Natural killer cell (primary cell): ENCODE measurements around the gene JADE3. TPM values are rescaled to one million over a fixed set of nuclear protein-coding genes. Genes with fewer than 3 reads are reported as not detected.
"Not testable (repeated sequence)": the region's sequence is repeated elsewhere in the genome, so short reads cannot be mapped to it uniquely, and the experiment has no call there.

Source experiments
- ATAC-seq, 3 donors: fragments of 150-1000 bp in 2 of 3; fragments of 200-7000 bp in 1 of 3; cut with Tn5 transposase; 1 replicate in 1 of 3; 2 replicates in 2 of 3; pipeline ENCODE4 v1.10.0; 2021; ENCODE audit warnings: mild to moderate bottlenecking in 2 of 3, moderate library complexity in 2 of 3
- DNase-seq, 2 donors: peaks; one replicate each; pipeline versions ENCODE4 v3.0.0 to v3.0.0-alpha.2; 2013 to 2021; ENCODE audit warnings: mixed read lengths in 1 of 2
- H3K27ac ChIP-seq: one replicate; pipeline ENCODE4 v1.5.1; 2013; ENCODE audit warnings: mild to moderate bottlenecking, low read length
- H3K27me3 ChIP-seq: one replicate; pipeline ENCODE4 v1.6.1; 2013; ENCODE audit warnings: low read length; ENCODE audit not compliant: control insufficient read depth, insufficient read depth
- H3K36me3 ChIP-seq: one replicate; pipeline ENCODE4 v1.6.1; 2013; ENCODE audit warnings: low read length; ENCODE audit not compliant: control insufficient read depth, insufficient read depth
- H3K4me1 ChIP-seq: one replicate; pipeline ENCODE4 v1.6.1; 2013; ENCODE audit warnings: low read length; ENCODE audit not compliant: control insufficient read depth, insufficient read depth
- H3K4me3 ChIP-seq: one replicate; pipeline ENCODE4 v1.5.1; 2013; ENCODE audit warnings: low read length
- H3K9me3 ChIP-seq: one replicate; pipeline ENCODE4 v1.6.1; 2013; ENCODE audit warnings: low read length; ENCODE audit not compliant: control insufficient read depth, insufficient read depth
- H3K27ac Mint-ChIP-seq, 2 donors: one replicate each; pipeline ENCODE4 v1.8.0; 2022; ENCODE audit warnings: mild to moderate bottlenecking in 2 of 2, mixed read lengths in 2 of 2, moderate library complexity in 1 of 2
- H3K27me3 Mint-ChIP-seq, 2 donors: one replicate each; pipeline ENCODE4 v1.8.0; 2022; ENCODE audit warnings: low read depth in 2 of 2, mixed read lengths in 2 of 2
- H3K36me3 Mint-ChIP-seq: one replicate; pipeline ENCODE4 v1.8.0; 2022; ENCODE audit warnings: mixed read lengths
- H3K4me1 Mint-ChIP-seq, 2 donors: one replicate each; pipeline ENCODE4 v1.8.0; 2022; ENCODE audit warnings: mixed read lengths in 2 of 2
- H3K4me3 Mint-ChIP-seq: one replicate; pipeline ENCODE4 v1.8.0; 2022; ENCODE audit warnings: mild to moderate bottlenecking, moderate library complexity, mixed read lengths
- H3K9me3 Mint-ChIP-seq, 2 donors: one replicate each; pipeline ENCODE4 v1.8.0; 2022; ENCODE audit warnings: mixed read lengths in 2 of 2
- WGBS: methylation state at CpG from one replicate; pipeline ENCODE4 v1.1.7; 2013; ENCODE audit warnings: missing lambda C conversion rate; ENCODE audit not compliant: insufficient coverage; 5-methylcytosine and 5-hydroxymethylcytosine counted together
- intact Hi-C: fragments of 100-400 bp; cut with micrococcal nuclease; formaldehyde crosslinking; loops from one replicate; pipeline ENCODE4 v1.14.2; 2022
- total RNA-seq, 4 donors: library from RNA; stranded (reverse); fragments of 120-200 nt in 1 of 4; gene quantifications; one replicate each; pipeline versions ENCODE4 v1.2.3 to v1.2.4, GENCODE V29; 2013 to 2022
- TF ChIP-seq, protein P1 (sequence below): fragments of 200-600 bp; IDR thresholded peaks from one replicate; pipeline ENCODE4 v1.8.0; 2022; ENCODE audit warnings: antibody characterized with exemption

The JADE3 gene
- total RNA-seq, 3 donors from 2014 or later (not counting 1 experiment from before 2014, with no cell fraction given): 0.16 to 0.54 (median 0.43) TPM

DNA sequence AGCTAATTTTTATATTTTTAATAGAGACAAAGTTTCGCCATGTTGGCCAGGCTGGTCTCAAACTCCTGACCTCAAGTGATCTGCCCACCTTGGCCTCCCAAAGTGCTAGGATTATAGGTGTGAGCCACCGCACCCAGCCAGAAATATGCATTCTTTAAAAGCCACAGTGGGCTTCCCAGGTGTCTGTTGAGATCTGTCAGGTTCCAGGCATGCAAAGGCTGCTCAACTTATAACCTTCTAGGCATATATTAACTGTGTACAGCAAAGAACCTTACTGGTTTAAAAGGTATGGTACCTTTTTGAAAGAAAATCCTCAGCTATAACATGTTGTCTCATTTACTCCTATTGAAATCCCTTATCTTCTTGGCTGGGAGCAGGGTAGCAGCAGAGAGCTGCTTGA, 42.5 kb downstream of the JADE3 start:
- Histone ChIP-seq H3K27ac (no peak overlapping the region), H3K4me3 (no peak overlapping the region), H3K27me3 (no peaks in the 10 kb centered on the region), H3K4me1 (no peaks in the 10 kb centered on the region), H3K9me3 (no peaks in the 10 kb centered on the region), H3K36me3 (no peaks in the 10 kb centered on the region)
- H3K4me3 Mint-ChIP-seq: no peak overlapping the region
- H3K9me3 Mint-ChIP-seq: no peaks in the 10 kb centered on the region
- DNase-seq: no peak
- peaks cover 0 to 11% of the 10 kb centered on the region in 2 donors for H3K27me3 Mint-ChIP-seq
- WGBS: 100% methylated on average over 1 of the region's 2 CpGs
- ATAC-seq: no peak
- TF ChIP-seq, protein P1, sequence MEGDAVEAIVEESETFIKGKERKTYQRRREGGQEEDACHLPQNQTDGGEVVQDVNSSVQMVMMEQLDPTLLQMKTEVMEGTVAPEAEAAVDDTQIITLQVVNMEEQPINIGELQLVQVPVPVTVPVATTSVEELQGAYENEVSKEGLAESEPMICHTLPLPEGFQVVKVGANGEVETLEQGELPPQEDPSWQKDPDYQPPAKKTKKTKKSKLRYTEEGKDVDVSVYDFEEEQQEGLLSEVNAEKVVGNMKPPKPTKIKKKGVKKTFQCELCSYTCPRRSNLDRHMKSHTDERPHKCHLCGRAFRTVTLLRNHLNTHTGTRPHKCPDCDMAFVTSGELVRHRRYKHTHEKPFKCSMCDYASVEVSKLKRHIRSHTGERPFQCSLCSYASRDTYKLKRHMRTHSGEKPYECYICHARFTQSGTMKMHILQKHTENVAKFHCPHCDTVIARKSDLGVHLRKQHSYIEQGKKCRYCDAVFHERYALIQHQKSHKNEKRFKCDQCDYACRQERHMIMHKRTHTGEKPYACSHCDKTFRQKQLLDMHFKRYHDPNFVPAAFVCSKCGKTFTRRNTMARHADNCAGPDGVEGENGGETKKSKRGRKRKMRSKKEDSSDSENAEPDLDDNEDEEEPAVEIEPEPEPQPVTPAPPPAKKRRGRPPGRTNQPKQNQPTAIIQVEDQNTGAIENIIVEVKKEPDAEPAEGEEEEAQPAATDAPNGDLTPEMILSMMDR: no peak
- H3K4me1 Mint-ChIP-seq: no peaks in the 10 kb centered on the region
- no peaks in the 10 kb centered on the region for H3K36me3 Mint-ChIP-seq
- intact Hi-C loops: no loop called here
- no peak overlapping the region for H3K27ac Mint-ChIP-seq

DNA sequence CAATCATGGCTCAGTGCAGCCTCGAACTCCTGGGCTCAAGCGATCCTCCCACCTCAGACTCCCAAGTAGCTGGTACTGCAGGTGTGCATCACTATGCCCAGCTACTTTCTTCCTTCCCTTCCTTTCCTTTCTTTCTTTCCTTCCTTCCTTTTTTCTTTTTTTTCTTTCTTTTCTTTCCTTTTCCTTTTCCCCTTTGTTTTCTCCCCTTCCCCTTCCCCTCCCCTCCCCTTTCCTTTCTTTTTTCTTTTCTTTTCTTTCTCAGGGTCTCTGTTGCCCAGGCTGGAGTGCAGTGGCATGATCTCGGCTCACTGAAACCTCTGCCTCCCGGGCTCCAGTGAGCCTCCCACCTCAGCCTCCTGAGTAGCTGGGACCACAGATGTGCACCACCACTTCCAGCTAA, 44.4 kb downstream of the JADE3 start:
- H3K9me3 Mint-ChIP-seq, H3K9me3 ChIP-seq, H3K4me1 Mint-ChIP-seq, H3K4me3 ChIP-seq, DNase-seq, H3K36me3 ChIP-seq, ATAC-seq, H3K27ac Mint-ChIP-seq, H3K4me3 Mint-ChIP-seq, H3K27ac ChIP-seq, H3K27me3 ChIP-seq, intact Hi-C loops, H3K36me3 Mint-ChIP-seq, H3K4me1 ChIP-seq: not testable (repeated sequence)
- H3K27me3 Mint-ChIP-seq: peaks cover 0 to 11% of the 10 kb centered on the region in 2 donors
- WGBS: 87% methylated on average over 3 of the region's 4 CpGs

DNA sequence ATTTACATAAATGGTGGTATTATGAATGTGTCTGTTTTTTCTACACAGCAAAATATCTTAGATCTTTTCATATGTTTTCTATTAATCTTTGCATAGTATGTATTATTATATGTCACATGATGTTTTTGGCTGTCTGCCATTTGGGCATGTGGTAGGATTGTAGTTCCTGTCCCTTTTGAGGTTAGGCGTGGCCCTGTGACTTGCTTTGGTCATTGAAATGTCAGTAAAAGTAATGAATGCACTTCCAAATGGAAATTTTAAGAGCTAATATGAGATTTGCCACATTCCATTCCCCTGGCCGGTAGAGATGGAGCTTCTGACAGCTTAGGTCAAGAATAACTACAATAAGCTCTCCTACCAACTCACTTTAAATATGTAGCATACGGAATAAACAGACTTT, 45.1 kb downstream of the JADE3 start:
- intact Hi-C loops: no loop called here
- DNase-seq: no peak
- no peak overlapping the region for H3K4me3 ChIP-seq
- no peaks in the 10 kb centered on the region for H3K4me1 ChIP-seq
- TF ChIP-seq, protein P1: no peak
- 89% methylated on average over 3 of the region's 3 CpGs for WGBS
- no peak overlapping the region for H3K27ac Mint-ChIP-seq
- H3K36me3 Mint-ChIP-seq: no peaks in the 10 kb centered on the region
- no peak overlapping the region for H3K4me3 Mint-ChIP-seq
- ATAC-seq: no peak
- H3K27me3 Mint-ChIP-seq: peaks cover 0 to 11% of the 10 kb centered on the region in 2 donors
- H3K27ac ChIP-seq: no peak overlapping the region
- no peaks in the 10 kb centered on the region for H3K9me3 ChIP-seq
- no peaks in the 10 kb centered on the region for H3K4me1 Mint-ChIP-seq
- H3K27me3 ChIP-seq: no peaks in the 10 kb centered on the region
- no peaks in the 10 kb centered on the region for H3K9me3 Mint-ChIP-seq
- H3K36me3 ChIP-seq: no peaks in the 10 kb centered on the region

DNA sequence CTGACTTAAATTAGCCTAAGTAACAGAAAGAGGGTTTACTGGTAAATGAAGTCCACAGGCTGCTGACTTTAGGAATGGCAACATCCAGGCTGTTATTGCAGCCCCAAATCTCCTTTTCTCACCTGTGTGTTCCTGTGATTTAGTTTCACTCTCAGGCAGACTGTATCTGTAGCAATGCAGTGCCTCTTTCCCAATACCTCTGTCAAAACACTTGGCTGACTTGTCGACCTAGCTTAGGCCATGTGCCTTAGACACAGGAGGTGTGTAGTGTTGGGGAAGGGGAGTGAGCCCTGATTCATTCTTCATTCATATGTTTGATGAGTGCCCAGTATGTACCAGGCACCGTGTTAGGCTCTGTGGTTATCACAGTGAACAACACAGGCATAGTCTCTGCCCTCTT, 46.9 kb downstream of the JADE3 start:
- ATAC-seq (no peak), DNase-seq (no peak)
- intact Hi-C loops: no loop called here
- no peaks in the 10 kb centered on the region for H3K27me3 ChIP-seq
- no peak overlapping the region for H3K4me3 ChIP-seq
- H3K4me1 Mint-ChIP-seq: no peaks in the 10 kb centered on the region
- TF ChIP-seq, protein P1: no peak
- no peaks in the 10 kb centered on the region for H3K4me1 ChIP-seq
- 27% methylated on average over 1 of the region's 2 CpGs for WGBS
- H3K9me3 ChIP-seq: no peaks in the 10 kb centered on the region
- no peaks in the 10 kb centered on the region for H3K9me3 Mint-ChIP-seq
- peaks cover 0 to 1% of the 10 kb centered on the region in 2 donors for H3K27me3 Mint-ChIP-seq
- H3K27ac Mint-ChIP-seq: no peak overlapping the region
- no peak overlapping the region for H3K4me3 Mint-ChIP-seq
- no peaks in the 10 kb centered on the region for H3K36me3 ChIP-seq
- H3K36me3 Mint-ChIP-seq: no peaks in the 10 kb centered on the region
- H3K27ac ChIP-seq: no peak overlapping the region
